ENCODE data around the gene ZMYND8.

GRCh38 chr20:47318586-47319516 lies 37.6 kb downstream of the ZMYND8 start:
- TF ChIP-seq CTCF (conservative IDR thresholded peaks at IDR 0.05 in 1 of 2, IDR thresholded peaks at IDR 0.05 in 1 of 2; ENCODE audit: low read depth in 1 of 2, low read length in 2 of 2) (no peak), EZH2 (IDR thresholded peaks at IDR 0.05; ENCODE audit: low read length, missing control alignments) (no peak)
